ENCODE results near the gene CBX7. TPM values are rescaled to one million over a fixed set of nuclear protein-coding genes. Genes with fewer than 3 reads are reported as not detected.

CBX7 gene
- polyA plus RNA-seq, 3 donors: 3.1 to 18.0 (median 4.0) TPM

- Histone ChIP-seq H3K27me3 (ENCODE audit: control insufficient read depth in 2 of 2, insufficient read depth in 2 of 2, low read length in 2 of 2) (no peaks in the 10 kb centered on the region), H3K4me2 (replicated peaks; ENCODE audit: extremely low read depth, low read length, poor library complexity, severe bottlenecking) (no peak overlapping the region), H3K79me2 (ENCODE audit: insufficient read depth, low read length) (no peaks in the 10 kb centered on the region), H3K9me3 (replicated peaks in 1 of 2; ENCODE audit: control insufficient read depth in 1 of 2, insufficient read depth in 1 of 2, low read length in 2 of 2) (no peaks in the 10 kb centered on the region), H3K36me3 (replicated peaks in 1 of 2; ENCODE audit: control insufficient read depth in 1 of 2, insufficient read depth in 2 of 2, low read length in 2 of 2) (peaks cover 0 to 4% of the 10 kb centered on the region in 2 donors), H3K4me3 (replicated peaks in 1 of 3; ENCODE audit: low read depth in 2 of 3, low read length in 3 of 3) (no peak overlapping the region), H2AFZ (ENCODE audit: insufficient read depth, low read depth, low read length, poor library complexity, severe bottlenecking) (no peak overlapping the region), H3K9ac (ENCODE audit: insufficient read depth, low read length, poor library complexity, severe bottlenecking) (no peak overlapping the region), H3K27ac (ENCODE audit: low read depth in 1 of 2, low read length in 2 of 2) (no peak overlapping the region), H4K20me1 (ENCODE audit: insufficient read depth, low read length) (no peaks in the 10 kb centered on the region), H3K4me1 (ENCODE audit: control insufficient read depth in 1 of 2, insufficient read depth in 2 of 2, low read length in 2 of 2) (peaks cover 9 to 17% of the 10 kb centered on the region in 2 donors)
- Mint-ChIP-seq H3K4me3 (no peak overlapping the region), H3K27me3 (ENCODE audit: low read depth in 3 of 3) (peaks cover 2 to 14% (median 5%) of the 10 kb centered on the region in 3 donors), H3K36me3 (peaks cover 4% of the 10 kb centered on the region in 2 donors), H3K27ac (peak overlapping the region in 1 of 7 donors; percentile 78), H3K4me1 (peaks cover 24% of the 10 kb centered on the region), H3K9me3 (no peaks in the 10 kb centered on the region)
- TF ChIP-seq, protein P1, sequence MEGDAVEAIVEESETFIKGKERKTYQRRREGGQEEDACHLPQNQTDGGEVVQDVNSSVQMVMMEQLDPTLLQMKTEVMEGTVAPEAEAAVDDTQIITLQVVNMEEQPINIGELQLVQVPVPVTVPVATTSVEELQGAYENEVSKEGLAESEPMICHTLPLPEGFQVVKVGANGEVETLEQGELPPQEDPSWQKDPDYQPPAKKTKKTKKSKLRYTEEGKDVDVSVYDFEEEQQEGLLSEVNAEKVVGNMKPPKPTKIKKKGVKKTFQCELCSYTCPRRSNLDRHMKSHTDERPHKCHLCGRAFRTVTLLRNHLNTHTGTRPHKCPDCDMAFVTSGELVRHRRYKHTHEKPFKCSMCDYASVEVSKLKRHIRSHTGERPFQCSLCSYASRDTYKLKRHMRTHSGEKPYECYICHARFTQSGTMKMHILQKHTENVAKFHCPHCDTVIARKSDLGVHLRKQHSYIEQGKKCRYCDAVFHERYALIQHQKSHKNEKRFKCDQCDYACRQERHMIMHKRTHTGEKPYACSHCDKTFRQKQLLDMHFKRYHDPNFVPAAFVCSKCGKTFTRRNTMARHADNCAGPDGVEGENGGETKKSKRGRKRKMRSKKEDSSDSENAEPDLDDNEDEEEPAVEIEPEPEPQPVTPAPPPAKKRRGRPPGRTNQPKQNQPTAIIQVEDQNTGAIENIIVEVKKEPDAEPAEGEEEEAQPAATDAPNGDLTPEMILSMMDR (IDR thresholded peaks at IDR 0.05): no peak
- intact Hi-C loops (cut with micrococcal nuclease): no loop called here
- no peak for DNase-seq
- WGBS (ENCODE audit: insufficient coverage): 93% methylated on average over 9 of the region's 23 CpGs
Observed at GRCh38 chr22:39091126-39092081, 61.1 kb downstream of the CBX7 start.

GRCh38 chr22:39090426-39091064, 61.9 kb downstream of the CBX7 start:
- Histone ChIP-seq H3K79me2 (ENCODE audit: insufficient read depth, low read length) (no peaks in the 10 kb centered on the region), H3K4me3 (replicated peaks in 1 of 3; ENCODE audit: low read depth in 2 of 3, low read length in 3 of 3) (no peak overlapping the region), H3K4me1 (ENCODE audit: control insufficient read depth in 1 of 2, insufficient read depth in 2 of 2, low read length in 2 of 2) (peaks cover 9 to 17% of the 10 kb centered on the region in 2 donors), H3K9me3 (replicated peaks in 1 of 2; ENCODE audit: control insufficient read depth in 1 of 2, insufficient read depth in 1 of 2, low read length in 2 of 2) (no peaks in the 10 kb centered on the region), H2AFZ (ENCODE audit: insufficient read depth, low read depth, low read length, poor library complexity, severe bottlenecking) (no peak overlapping the region), H3K27me3 (ENCODE audit: control insufficient read depth in 2 of 2, insufficient read depth in 2 of 2, low read length in 2 of 2) (no peaks in the 10 kb centered on the region), H3K27ac (ENCODE audit: low read depth in 1 of 2, low read length in 2 of 2) (no peak overlapping the region), H4K20me1 (ENCODE audit: insufficient read depth, low read length) (no peaks in the 10 kb centered on the region), H3K9ac (ENCODE audit: insufficient read depth, low read length, poor library complexity, severe bottlenecking) (peak overlapping the region; percentile 21), H3K4me2 (replicated peaks; ENCODE audit: extremely low read depth, low read length, poor library complexity, severe bottlenecking) (no peak overlapping the region), H3K36me3 (replicated peaks in 1 of 2; ENCODE audit: control insufficient read depth in 1 of 2, insufficient read depth in 2 of 2, low read length in 2 of 2) (peaks cover 0 to 8% of the 10 kb centered on the region in 2 donors)
- TF ChIP-seq, protein P1 (IDR thresholded peaks at IDR 0.05): no peak
- Mint-ChIP-seq H3K36me3 (peaks cover 7 to 8% of the 10 kb centered on the region in 2 donors), H3K4me1 (peaks cover 24% of the 10 kb centered on the region), H3K9me3 (no peaks in the 10 kb centered on the region), H3K27me3 (ENCODE audit: low read depth in 3 of 3) (peaks cover 2 to 14% (median 5%) of the 10 kb centered on the region in 3 donors), H3K27ac (no peak overlapping the region), H3K4me3 (no peak overlapping the region)
- no peak for DNase-seq
- intact Hi-C loops (cut with micrococcal nuclease): no loop called here
- WGBS (ENCODE audit: insufficient coverage): 23% methylated on average over 11 of the region's 15 CpGs

Measured in CD14-positive monocyte (primary cell).